Activated T-helper 2 cell treated with anti-CD3 and anti-CD28 coated beads, Interferon-gamma antibody, Interleukin-2, Interleukin-4, amounts not matched to agents 10 μg/mL and 5 μg/mL and 100 μg/mL, durations not matched to agents 14 hours and 24 hours and 36 hours (primary cell): ENCODE results near the gene TFEB. TPM values are rescaled to one million over a fixed set of nuclear protein-coding genes. Genes with fewer than 3 reads are reported as not detected.

Experiments used
- DNase-seq: peaks from one replicate; pipeline ENCODE4 v3.0.0; 2021; ENCODE audit warnings: low spot score
- H3K27ac Mint-ChIP-seq: one replicate; pipeline ENCODE4 v1.8.0; 2021; ENCODE audit warnings: mixed read lengths
- H3K27me3 Mint-ChIP-seq: one replicate; pipeline ENCODE4 v1.8.0; 2021; ENCODE audit warnings: low read depth, mixed read lengths
- H3K36me3 Mint-ChIP-seq: one replicate; pipeline ENCODE4 v1.8.0; 2021; ENCODE audit warnings: low read depth, mixed read lengths
- H3K4me1 Mint-ChIP-seq: one replicate; pipeline ENCODE4 v1.8.0; 2021; ENCODE audit warnings: low read depth, mixed read lengths
- H3K4me3 Mint-ChIP-seq: one replicate; pipeline ENCODE4 v1.8.0; 2021; ENCODE audit warnings: low read depth, mild to moderate bottlenecking, moderate library complexity, mixed read lengths
- H3K9me3 Mint-ChIP-seq: one replicate; pipeline ENCODE4 v1.8.0; 2021; ENCODE audit warnings: mixed read lengths
- intact Hi-C: fragments of 100-400 bp; cut with micrococcal nuclease; formaldehyde crosslinking; loops from one replicate; pipeline ENCODE4 v1.15.1; 2023
- total RNA-seq: library from RNA; stranded (reverse); gene quantifications from 2 replicates; pipeline ENCODE4 v1.2.3, GENCODE V29; 2022

The TFEB gene
- total RNA-seq, 1 donor from 2014 or later, result 13.4 TPM

DNA sequence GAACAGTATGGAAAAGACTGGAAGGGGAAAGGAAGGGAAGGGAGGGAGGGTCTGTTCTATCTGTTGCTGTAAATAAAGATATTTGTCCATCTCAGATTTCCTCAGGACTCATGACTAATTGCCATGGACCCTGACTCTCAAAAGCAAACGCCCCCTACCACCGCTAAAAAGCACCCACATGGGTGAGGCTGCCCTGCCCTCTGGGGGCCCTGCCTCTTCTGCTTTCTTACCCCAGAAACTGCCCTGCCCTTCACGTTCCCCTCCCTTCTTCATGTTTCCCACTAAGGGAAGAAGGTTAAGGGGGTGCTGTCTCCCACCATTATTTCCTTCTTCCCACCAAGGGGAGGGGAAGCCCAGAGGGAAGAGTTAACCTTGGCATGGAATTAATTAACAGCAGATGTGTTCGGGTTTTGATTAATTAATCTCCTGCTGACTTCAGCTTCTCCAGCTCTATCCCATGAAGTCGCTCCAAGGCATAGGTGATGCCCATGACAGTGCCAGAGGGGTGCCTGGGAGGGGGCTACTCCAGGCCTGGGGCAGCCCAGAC lies 81.2 kb downstream of the TFEB start:
- H3K27me3 Mint-ChIP-seq, result peaks cover 6% of the 10 kb centered on the region
- H3K4me1 Mint-ChIP-seq, result no peaks in the 10 kb centered on the region
- H3K36me3 Mint-ChIP-seq, result no peaks in the 10 kb centered on the region
- DNase-seq, result no peak
- H3K27ac Mint-ChIP-seq, result no peak overlapping the region
- H3K9me3 Mint-ChIP-seq, result no peaks in the 10 kb centered on the region
- H3K4me3 Mint-ChIP-seq, result no peak overlapping the region
- intact Hi-C loops, result no loop called here

DNA sequence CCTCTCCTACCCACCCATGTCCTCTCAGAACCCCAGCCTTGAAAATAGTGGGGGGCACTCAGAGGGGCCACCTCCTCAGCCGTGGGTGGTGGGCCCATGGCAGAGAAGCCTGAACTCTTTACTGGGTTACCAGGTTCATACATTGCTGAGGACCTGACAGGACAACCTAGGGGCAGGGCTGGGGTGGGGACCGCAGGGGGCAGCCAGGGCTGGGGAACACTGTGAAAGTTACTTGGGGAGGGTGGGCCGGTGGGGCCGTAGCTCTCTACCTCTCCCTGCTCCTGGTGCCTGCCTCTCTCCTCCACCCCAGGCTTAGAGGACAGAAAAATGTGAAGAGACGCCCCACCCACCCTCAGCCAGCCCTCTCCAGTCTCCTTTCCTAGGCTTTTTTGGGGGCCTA lies 81.7 kb downstream of the TFEB start:
- H3K9me3 Mint-ChIP-seq, result no peaks in the 10 kb centered on the region
- H3K27me3 Mint-ChIP-seq, result peaks cover 6% of the 10 kb centered on the region
- no peaks in the 10 kb centered on the region for H3K4me1 Mint-ChIP-seq
- no peak overlapping the region for H3K4me3 Mint-ChIP-seq
- no peaks in the 10 kb centered on the region for H3K36me3 Mint-ChIP-seq
- DNase-seq, result no peak
- intact Hi-C loops, result no loop called here
- H3K27ac Mint-ChIP-seq, result no peak overlapping the region

DNA sequence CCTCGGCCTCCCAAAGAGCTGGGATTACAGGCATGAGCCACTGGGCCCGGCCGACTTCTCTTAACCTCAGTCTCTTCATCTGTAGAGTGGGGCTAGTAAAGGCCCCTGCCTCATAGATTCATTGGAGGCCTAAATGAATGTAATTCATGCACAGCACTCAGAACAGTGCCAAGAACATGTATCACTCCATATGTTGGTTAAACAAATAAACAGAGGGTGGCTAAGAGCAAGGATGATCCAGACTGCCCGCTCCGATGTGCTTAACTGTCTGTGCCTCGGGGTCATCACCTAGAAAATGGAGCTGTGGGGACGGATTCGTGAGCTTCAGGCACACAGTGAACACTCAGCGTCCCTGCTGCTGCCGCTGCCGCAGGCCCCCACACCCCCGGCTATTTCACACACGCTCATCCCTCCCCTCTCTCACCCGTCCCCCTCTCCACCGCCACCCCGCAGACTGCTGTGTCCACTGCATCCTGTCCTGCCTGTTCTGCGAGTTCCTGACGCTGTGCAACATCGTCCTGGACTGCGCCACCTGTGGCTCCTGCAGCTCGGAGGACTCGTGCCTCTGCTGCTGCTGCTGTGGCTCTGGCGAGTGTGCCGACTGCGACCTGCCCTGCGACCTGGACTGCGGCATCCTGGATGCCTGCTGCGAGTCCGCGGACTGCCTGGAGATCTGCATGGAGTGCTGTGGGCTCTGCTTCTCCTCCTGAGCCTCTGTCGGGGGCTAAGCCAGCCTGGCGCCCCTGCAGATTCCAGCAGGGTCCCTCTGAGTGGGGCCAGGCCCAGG lies 82.3 kb downstream of the TFEB start:
- H3K36me3 Mint-ChIP-seq, result no peaks in the 10 kb centered on the region
- intact Hi-C loops, result no loop called here

GRCh38 chr6:41651962-41652657 lies 83.3 kb downstream of the TFEB start:
- H3K9me3 Mint-ChIP-seq, result no peaks in the 10 kb centered on the region
- DNase-seq, result no peak
- H3K27me3 Mint-ChIP-seq, result peaks cover 3% of the 10 kb centered on the region
- H3K4me3 Mint-ChIP-seq, result no peak overlapping the region
- no peaks in the 10 kb centered on the region for H3K4me1 Mint-ChIP-seq
- no peak overlapping the region for H3K27ac Mint-ChIP-seq
- no peaks in the 10 kb centered on the region for H3K36me3 Mint-ChIP-seq
- intact Hi-C loops, result no loop called here

More for the DNA sequence above, 82.3 kb downstream of the TFEB start:
- DNase-seq, result no peak
- H3K4me1 Mint-ChIP-seq, result no peaks in the 10 kb centered on the region
- H3K4me3 Mint-ChIP-seq, result no peak overlapping the region
- H3K27ac Mint-ChIP-seq, result no peak overlapping the region
- H3K27me3 Mint-ChIP-seq, result peaks cover 3% of the 10 kb centered on the region
- no peaks in the 10 kb centered on the region for H3K9me3 Mint-ChIP-seq

GRCh38 chr6:41651246-41651961 lies 84.0 kb downstream of the TFEB start:
- Mint-ChIP-seq H3K27ac (no peak overlapping the region), H3K9me3 (no peaks in the 10 kb centered on the region), H3K36me3 (no peaks in the 10 kb centered on the region), H3K4me3 (no peak overlapping the region), H3K4me1 (no peaks in the 10 kb centered on the region), H3K27me3 (peaks cover 3% of the 10 kb centered on the region)
- no peak for DNase-seq
- intact Hi-C loops, result no loop called here

DNA sequence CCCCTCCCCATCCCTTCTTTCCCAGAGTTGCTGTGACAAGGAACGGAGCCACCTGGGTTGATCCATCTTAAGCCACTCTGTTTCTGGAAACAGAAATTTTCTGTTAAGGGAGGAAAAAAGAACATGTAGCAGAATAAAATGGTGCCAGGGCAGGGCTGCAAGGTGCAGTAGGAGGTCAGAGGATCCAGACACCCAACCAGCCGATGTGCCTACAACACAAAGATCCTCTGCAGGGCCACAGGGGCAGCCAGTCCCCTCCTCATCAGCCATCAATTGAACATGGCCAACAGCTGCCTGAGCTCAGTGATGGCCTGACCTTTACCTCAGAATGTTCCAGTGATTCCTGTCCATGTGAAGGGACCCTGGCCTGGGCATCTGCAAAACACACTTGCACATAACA lies 85.3 kb downstream of the TFEB start:
- Mint-ChIP-seq H3K4me3 (no peak overlapping the region), H3K9me3 (no peaks in the 10 kb centered on the region), H3K4me1 (no peaks in the 10 kb centered on the region), H3K36me3 (no peaks in the 10 kb centered on the region), H3K27me3 (peaks cover 5% of the 10 kb centered on the region), H3K27ac (no peak overlapping the region)
- DNase-seq, result no peak
- intact Hi-C loops, result no loop called here

DNA sequence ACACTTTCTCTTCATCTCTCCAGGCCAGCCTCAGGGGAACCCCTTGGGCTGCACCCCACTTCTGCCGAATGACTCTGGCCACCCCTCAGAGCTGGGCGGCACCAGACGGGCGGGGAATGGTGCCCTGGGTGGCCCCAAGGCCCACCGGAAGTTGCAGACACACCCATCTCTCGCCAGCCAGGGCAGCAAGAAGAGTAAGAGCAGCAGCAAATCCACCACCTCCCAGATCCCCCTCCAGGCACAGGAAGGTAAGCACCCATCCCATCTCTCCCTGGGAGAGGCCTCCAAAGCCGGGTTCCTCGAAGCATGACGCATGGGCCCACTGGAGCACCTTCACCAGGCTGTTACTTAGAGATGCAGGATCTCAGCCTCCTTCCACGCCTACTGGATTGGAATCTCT lies 85.8 kb downstream of the TFEB start:
- H3K4me3 Mint-ChIP-seq, result no peak overlapping the region
- H3K9me3 Mint-ChIP-seq, result no peaks in the 10 kb centered on the region
- H3K36me3 Mint-ChIP-seq, result no peaks in the 10 kb centered on the region
- DNase-seq, result no peak
- H3K4me1 Mint-ChIP-seq, result no peaks in the 10 kb centered on the region
- peaks cover 6% of the 10 kb centered on the region for H3K27me3 Mint-ChIP-seq
- intact Hi-C loops, result no loop called here
- no peak overlapping the region for H3K27ac Mint-ChIP-seq

DNA sequence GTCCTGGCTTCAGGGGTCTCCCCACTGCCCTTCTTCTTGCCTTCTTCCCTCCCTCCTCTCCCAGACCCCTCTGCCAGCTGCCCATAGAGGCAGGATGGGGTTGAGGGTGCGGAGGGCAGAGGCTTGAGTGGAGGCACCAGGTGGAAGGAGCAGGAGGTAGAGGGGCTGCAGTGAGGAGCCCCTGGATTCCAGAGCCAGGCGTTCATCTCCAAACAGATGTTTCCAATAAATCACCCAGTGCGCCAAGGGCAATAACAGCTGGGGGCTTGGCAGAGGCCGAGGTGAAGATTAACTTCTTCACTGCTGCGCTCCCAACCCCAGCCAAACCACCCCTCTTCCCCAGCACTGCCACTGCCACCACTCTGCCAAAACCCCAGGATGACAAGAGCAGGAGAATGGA lies 86.5 kb downstream of the TFEB start:
- H3K36me3 Mint-ChIP-seq, result no peaks in the 10 kb centered on the region
- no peaks in the 10 kb centered on the region for H3K9me3 Mint-ChIP-seq
- no peak for DNase-seq
- no peak overlapping the region for H3K27ac Mint-ChIP-seq
- H3K4me3 Mint-ChIP-seq, result no peak overlapping the region
- H3K27me3 Mint-ChIP-seq, result peaks cover 7% of the 10 kb centered on the region
- no peaks in the 10 kb centered on the region for H3K4me1 Mint-ChIP-seq
- intact Hi-C loops, result no loop called here

- intact Hi-C loops, result no loop called here
- Mint-ChIP-seq H3K27ac (no peak overlapping the region), H3K36me3 (no peaks in the 10 kb centered on the region), H3K4me3 (no peak overlapping the region), H3K4me1 (no peaks in the 10 kb centered on the region), H3K27me3 (peaks cover 10% of the 10 kb centered on the region), H3K9me3 (no peaks in the 10 kb centered on the region)
- DNase-seq, result no peak
Measured at GRCh38 chr6:41648070-41648585, 87.3 kb downstream of the TFEB start.

GRCh38 chr6:41647061-41647511 lies 88.3 kb downstream of the TFEB start:
- Mint-ChIP-seq H3K4me3 (no peak overlapping the region), H3K27me3 (peaks cover 14% of the 10 kb centered on the region), H3K4me1 (no peaks in the 10 kb centered on the region), H3K9me3 (no peaks in the 10 kb centered on the region), H3K27ac (no peak overlapping the region), H3K36me3 (no peaks in the 10 kb centered on the region)
- intact Hi-C loops, result no loop called here
- no peak for DNase-seq

DNA sequence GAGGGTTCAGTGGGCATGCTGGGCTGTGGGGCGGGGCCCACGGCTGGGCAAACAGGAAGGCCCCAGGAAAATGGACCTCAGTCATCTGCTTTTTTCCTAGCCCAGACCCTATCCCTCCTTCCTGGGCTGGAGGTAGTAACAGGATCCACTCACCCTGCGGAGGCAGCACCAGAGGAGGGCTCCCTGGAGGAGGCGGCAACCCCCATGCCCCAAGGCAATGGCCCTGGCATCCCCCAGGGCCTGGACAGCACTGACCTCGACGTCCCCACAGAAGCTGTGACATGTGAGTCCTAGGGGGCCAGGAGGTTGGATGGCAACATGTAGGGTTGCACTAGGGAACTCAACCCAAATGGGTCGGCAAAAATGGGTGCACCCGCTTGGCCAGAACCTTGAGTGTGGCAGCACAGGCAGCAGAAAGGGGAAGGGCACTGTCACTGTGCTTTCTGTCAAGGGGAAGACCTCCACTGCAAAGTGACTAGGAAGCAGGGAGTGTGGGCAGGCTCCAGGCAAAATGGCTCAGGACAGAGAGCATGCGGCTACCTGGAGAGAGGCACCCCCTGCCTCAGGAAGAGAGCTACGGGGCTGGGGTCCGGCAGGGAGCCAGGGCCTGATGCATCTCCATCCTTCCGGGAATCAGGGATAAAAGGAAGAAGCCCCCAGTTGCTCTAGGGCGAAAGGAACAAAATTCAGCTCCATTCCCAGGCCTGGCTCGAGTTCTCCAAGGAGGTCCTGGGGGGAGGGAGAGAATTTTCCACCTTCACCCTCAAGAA lies 89.2 kb downstream of the TFEB start:
- Mint-ChIP-seq H3K4me1 (no peaks in the 10 kb centered on the region), H3K36me3 (no peaks in the 10 kb centered on the region), H3K27ac (no peak overlapping the region), H3K27me3 (peaks cover 20% of the 10 kb centered on the region), H3K4me3 (no peak overlapping the region), H3K9me3 (no peaks in the 10 kb centered on the region)
- intact Hi-C loops, result no loop called here
- DNase-seq, result no peak

DNA sequence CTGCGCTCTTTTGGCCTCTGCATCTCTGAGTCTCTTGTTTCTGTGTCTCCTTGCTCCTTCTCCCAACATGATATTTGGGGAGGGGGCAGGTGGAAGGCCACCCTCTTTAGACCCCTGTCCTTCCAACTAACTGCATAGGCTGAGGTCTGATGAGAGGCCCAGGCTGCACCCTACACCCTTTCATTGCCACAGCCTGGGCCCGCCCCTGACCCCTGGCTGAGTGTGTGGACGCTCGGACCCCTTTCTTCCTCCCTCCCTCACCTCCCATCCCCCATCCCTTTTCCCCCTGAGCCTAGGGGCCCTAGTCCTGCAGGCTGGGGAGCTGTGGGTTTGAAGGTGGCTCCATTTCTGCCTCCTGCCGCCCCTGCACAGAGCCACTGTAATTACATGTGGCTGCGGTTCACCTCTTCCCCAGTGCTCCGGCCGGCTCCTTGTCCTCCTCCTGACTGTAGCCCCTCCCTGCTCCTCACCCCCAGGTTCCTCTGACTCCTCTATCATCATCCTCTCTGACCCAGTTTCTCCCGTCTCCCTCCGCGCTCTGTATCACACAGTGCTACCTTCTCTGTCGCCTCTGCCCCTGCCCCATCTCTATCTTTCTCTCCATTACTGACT lies 90.3 kb downstream of the TFEB start:
- Mint-ChIP-seq H3K4me1 (no peaks in the 10 kb centered on the region), H3K9me3 (no peaks in the 10 kb centered on the region), H3K36me3 (no peaks in the 10 kb centered on the region), H3K27ac (no peak overlapping the region), H3K27me3 (peaks cover 29% of the 10 kb centered on the region), H3K4me3 (no peak overlapping the region)
- no peak for DNase-seq
- intact Hi-C loops, result no loop called here
